Measurements from ENCODE around the gene CXXC5.

The CXXC5 gene

GRCh38 chr5:139681112-139681458 lies 32.9 kb downstream of the CXXC5 start:
- no peak overlapping the region for H3K4me3 ChIP-seq
- DNase-seq (ENCODE audit: low spot score in 2 of 2) = no peak
- H3K4me1 ChIP-seq = no peaks in the 10 kb centered on the region
- H3K9me3 ChIP-seq = no peaks in the 10 kb centered on the region
- H3K36me3 ChIP-seq (replicated peaks) = no peaks in the 10 kb centered on the region
- no peaks in the 10 kb centered on the region for H3K27me3 ChIP-seq (ENCODE audit: low read depth)
- in situ Hi-C loops (cut with MboI; ENCODE audit: low sequenced_read_pairs) = no loop called here

GRCh38 chr5:139681466-139681865 lies 33.3 kb downstream of the CXXC5 start:
- Histone ChIP-seq H3K4me3 (no peak overlapping the region), H3K36me3 (replicated peaks) (no peaks in the 10 kb centered on the region), H3K9me3 (no peaks in the 10 kb centered on the region), H3K4me1 (no peaks in the 10 kb centered on the region), H3K27me3 (ENCODE audit: low read depth) (no peaks in the 10 kb centered on the region)
- no peak for DNase-seq (ENCODE audit: low spot score in 2 of 2)
- in situ Hi-C loops (cut with MboI; ENCODE audit: low sequenced_read_pairs) = no loop called here

- no peak overlapping the region for H3K4me3 ChIP-seq
- H3K36me3 ChIP-seq (replicated peaks) = no peaks in the 10 kb centered on the region
- no peaks in the 10 kb centered on the region for H3K27me3 ChIP-seq (ENCODE audit: low read depth)
- DNase-seq (ENCODE audit: low spot score in 2 of 2) = no peak
- in situ Hi-C loops (cut with MboI; ENCODE audit: low sequenced_read_pairs) = no loop called here
- H3K4me1 ChIP-seq = no peaks in the 10 kb centered on the region
- H3K9me3 ChIP-seq = no peaks in the 10 kb centered on the region
Observed at GRCh38 chr5:139682016-139682975, 34.1 kb downstream of the CXXC5 start.

GRCh38 chr5:139683295-139684271 lies 35.4 kb downstream of the CXXC5 start:
- Histone ChIP-seq H3K9me3 (no peaks in the 10 kb centered on the region), H3K36me3 (replicated peaks) (no peaks in the 10 kb centered on the region), H3K4me1 (no peaks in the 10 kb centered on the region), H3K27me3 (ENCODE audit: low read depth) (no peaks in the 10 kb centered on the region), H3K4me3 (no peak overlapping the region)
- in situ Hi-C loops (cut with MboI; ENCODE audit: low sequenced_read_pairs) = no loop called here
- DNase-seq (ENCODE audit: low spot score in 2 of 2) = no peak

GRCh38 chr5:139684350-139684880 lies 36.3 kb downstream of the CXXC5 start:
- Histone ChIP-seq H3K4me1 (no peaks in the 10 kb centered on the region), H3K9me3 (no peaks in the 10 kb centered on the region), H3K36me3 (replicated peaks) (no peaks in the 10 kb centered on the region), H3K27me3 (ENCODE audit: low read depth) (no peaks in the 10 kb centered on the region), H3K4me3 (no peak overlapping the region)
- DNase-seq (ENCODE audit: low spot score in 2 of 2) = no peak
- in situ Hi-C loops (cut with MboI; ENCODE audit: low sequenced_read_pairs) = no loop called here

- no peaks in the 10 kb centered on the region for H3K4me1 ChIP-seq
- no peak overlapping the region for H3K4me3 ChIP-seq
- H3K36me3 ChIP-seq (replicated peaks) = no peaks in the 10 kb centered on the region
- H3K9me3 ChIP-seq = no peaks in the 10 kb centered on the region
- in situ Hi-C loops (cut with MboI; ENCODE audit: low sequenced_read_pairs) = no loop called here
- DNase-seq (ENCODE audit: low spot score in 2 of 2) = no peak
- H3K27me3 ChIP-seq (ENCODE audit: low read depth) = no peaks in the 10 kb centered on the region
Observed at GRCh38 chr5:139684881-139685749, 37.0 kb downstream of the CXXC5 start.

- Histone ChIP-seq H3K36me3 (replicated peaks) (no peaks in the 10 kb centered on the region), H3K27me3 (ENCODE audit: low read depth) (no peaks in the 10 kb centered on the region), H3K4me1 (no peaks in the 10 kb centered on the region), H3K4me3 (no peak overlapping the region), H3K9me3 (no peaks in the 10 kb centered on the region)
- no peak for DNase-seq (ENCODE audit: low spot score in 2 of 2)
- in situ Hi-C loops (cut with MboI; ENCODE audit: low sequenced_read_pairs) = no loop called here
Observed at GRCh38 chr5:139685886-139686285, 37.7 kb downstream of the CXXC5 start.

GRCh38 chr5:139686356-139686705 lies 38.2 kb downstream of the CXXC5 start:
- in situ Hi-C loops (cut with MboI; ENCODE audit: low sequenced_read_pairs) = no loop called here
- no peaks in the 10 kb centered on the region for H3K36me3 ChIP-seq (replicated peaks)
- DNase-seq (ENCODE audit: low spot score in 2 of 2) = no peak
- no peaks in the 10 kb centered on the region for H3K9me3 ChIP-seq
- no peaks in the 10 kb centered on the region for H3K4me1 ChIP-seq
- H3K27me3 ChIP-seq (ENCODE audit: low read depth) = no peaks in the 10 kb centered on the region
- no peak overlapping the region for H3K4me3 ChIP-seq

- Histone ChIP-seq H3K4me3 (no peak overlapping the region), H3K4me1 (no peaks in the 10 kb centered on the region), H3K9me3 (no peaks in the 10 kb centered on the region), H3K36me3 (replicated peaks) (no peaks in the 10 kb centered on the region), H3K27me3 (ENCODE audit: low read depth) (no peaks in the 10 kb centered on the region)
- no peak for DNase-seq (ENCODE audit: low spot score in 2 of 2)
- in situ Hi-C loops (cut with MboI; ENCODE audit: low sequenced_read_pairs) = no loop called here
Observed at GRCh38 chr5:139686706-139687441, 38.7 kb downstream of the CXXC5 start.

GRCh38 chr5:139687656-139688055 lies 39.5 kb downstream of the CXXC5 start:
- Histone ChIP-seq H3K36me3 (replicated peaks) (no peaks in the 10 kb centered on the region), H3K4me3 (no peak overlapping the region), H3K4me1 (no peaks in the 10 kb centered on the region), H3K27me3 (ENCODE audit: low read depth) (no peaks in the 10 kb centered on the region), H3K9me3 (no peaks in the 10 kb centered on the region)
- no peak for DNase-seq (ENCODE audit: low spot score in 2 of 2)
- in situ Hi-C loops (cut with MboI; ENCODE audit: low sequenced_read_pairs) = no loop called here

GRCh38 chr5:139688088-139688702 lies 40.0 kb downstream of the CXXC5 start:
- no peaks in the 10 kb centered on the region for H3K4me1 ChIP-seq
- H3K36me3 ChIP-seq (replicated peaks) = no peaks in the 10 kb centered on the region

GRCh38 chr5:139688751-139689372 lies 40.7 kb downstream of the CXXC5 start:
- in situ Hi-C loops (cut with MboI; ENCODE audit: low sequenced_read_pairs) = no loop called here

More at GRCh38 chr5:139688088-139688702, 40.0 kb downstream of the CXXC5 start:
- H3K4me3 ChIP-seq = no peak overlapping the region
- no peak for DNase-seq (ENCODE audit: low spot score in 2 of 2)
- H3K9me3 ChIP-seq = no peaks in the 10 kb centered on the region
- H3K27me3 ChIP-seq (ENCODE audit: low read depth) = no peaks in the 10 kb centered on the region
- in situ Hi-C loops (cut with MboI; ENCODE audit: low sequenced_read_pairs) = no loop called here

More at GRCh38 chr5:139688751-139689372, 40.7 kb downstream of the CXXC5 start:
- no peaks in the 10 kb centered on the region for H3K36me3 ChIP-seq (replicated peaks)
- H3K27me3 ChIP-seq (ENCODE audit: low read depth) = no peaks in the 10 kb centered on the region
- no peak for DNase-seq (ENCODE audit: low spot score in 2 of 2)
- H3K4me3 ChIP-seq = no peak overlapping the region
- no peaks in the 10 kb centered on the region for H3K4me1 ChIP-seq
- H3K9me3 ChIP-seq = no peaks in the 10 kb centered on the region
